ENCODE data around the gene S100A12. TPM values are rescaled to one million over a fixed set of nuclear protein-coding genes. Genes with fewer than 3 reads are reported as not detected.

The S100A12 gene
- polyA plus RNA-seq, 1 of the 3 experiments (the other 2 are of a cell fraction) = not detected

DNA sequence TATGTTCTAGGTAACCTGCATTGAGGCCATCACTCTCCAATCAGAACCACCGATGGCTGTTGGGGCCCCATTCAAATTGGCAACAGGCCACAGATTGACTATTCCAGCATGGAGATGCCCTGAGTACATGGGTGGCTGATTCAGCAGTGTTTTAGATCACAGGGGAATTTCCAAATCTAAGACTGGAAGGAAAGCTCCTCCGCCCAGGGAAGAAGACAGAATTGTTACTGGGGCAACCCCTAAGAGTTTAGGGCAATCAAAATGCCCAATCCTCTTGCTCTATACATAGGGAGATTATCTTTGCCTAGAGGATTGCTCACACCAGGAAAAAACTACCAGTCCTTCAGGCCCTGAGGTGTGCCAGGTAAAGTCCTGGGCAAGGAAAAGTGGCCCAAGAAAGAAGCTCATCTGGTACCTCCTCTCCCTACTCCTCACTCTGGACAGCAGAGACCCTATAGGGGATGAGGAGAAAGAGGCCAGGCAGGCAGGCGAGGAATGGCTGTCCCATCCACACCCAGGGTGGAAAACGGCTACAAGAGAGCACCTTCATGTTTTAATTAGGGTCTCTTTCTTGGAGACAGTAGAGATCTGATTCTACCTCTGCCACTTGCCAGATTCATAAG is 9.6 kb upstream of the S100A12 start:
- POLR2A ChIA-PET = no interaction called here
- DNase-seq = no peak
- Histone ChIP-seq H3K27me3 (ENCODE audit: insufficient read depth) (no peaks in the 10 kb centered on the region; the same call in 1 of the 2 replicates), H3K4me3 (ENCODE audit: low read depth in 2 of 2, low read length in 1 of 2) (no peak overlapping the region), H3K9me3 (no peaks in the 10 kb centered on the region), H3K79me2 (ENCODE audit: insufficient read depth) (no peaks in the 10 kb centered on the region), H3K36me3 (replicated peaks in 1 of 2; ENCODE audit: control insufficient read depth in 1 of 2, insufficient read depth in 2 of 2, low read length in 1 of 2) (no peaks in the 10 kb centered on the region), H3K4me2 (no peak overlapping the region), H4K20me1 (ENCODE audit: insufficient read depth) (no peaks in the 10 kb centered on the region), H3K9me2 (no peaks in the 10 kb centered on the region), H2AFZ (ENCODE audit: low read depth) (no peak overlapping the region), H3K4me1 (ENCODE audit: control insufficient read depth in 1 of 2, insufficient read depth in 2 of 2, low read depth in 1 of 2, low read length in 1 of 2) (no peaks in the 10 kb centered on the region), H3K9ac (no peak overlapping the region), H3F3A (replicated peaks; ENCODE audit: insufficient read depth) (no peaks in the 10 kb centered on the region), H3K27ac (ENCODE audit: low read depth in 2 of 2, low read length in 1 of 2) (no peak overlapping the region)
- CTCF ChIA-PET = no interaction called here
- 0% methylated on average over 3 of the region's 4 CpGs for WGBS (ENCODE audit: low lambda C conversion rate)
- no peak for TF ChIP-seq POLR2AphosphoS5 (IDR thresholded peaks at IDR 0.05; ENCODE audit: low read depth, low read length)
- TF ChIP-seq, protein P1, sequence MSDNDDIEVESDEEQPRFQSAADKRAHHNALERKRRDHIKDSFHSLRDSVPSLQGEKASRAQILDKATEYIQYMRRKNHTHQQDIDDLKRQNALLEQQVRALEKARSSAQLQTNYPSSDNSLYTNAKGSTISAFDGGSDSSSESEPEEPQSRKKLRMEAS (IDR thresholded peaks at IDR 0.05; ENCODE audit: low read depth) = no peak

GRCh38 chr1:153380711-153381110 is 5.3 kb upstream of the S100A12 start:
- POLR2A ChIA-PET = no interaction called here
- no peak overlapping the region for H3K4me2 ChIP-seq
- H4K20me1 ChIP-seq (ENCODE audit: insufficient read depth) = no peaks in the 10 kb centered on the region
- H3K79me2 ChIP-seq (ENCODE audit: insufficient read depth) = no peaks in the 10 kb centered on the region
- no peaks in the 10 kb centered on the region for H3K9me3 ChIP-seq
- DNase-seq = no peak
- H3K27ac ChIP-seq (ENCODE audit: low read depth in 2 of 2, low read length in 1 of 2) = no peak overlapping the region
- H3K4me3 ChIP-seq (ENCODE audit: low read depth in 2 of 2, low read length in 1 of 2) = no peak overlapping the region
- H3K9me2 ChIP-seq = no peaks in the 10 kb centered on the region
- no peak overlapping the region for H3K9ac ChIP-seq
- H3K27me3 ChIP-seq (ENCODE audit: insufficient read depth) = no peaks in the 10 kb centered on the region; the same call in 1 of the 2 replicates
- CTCF ChIA-PET = no interaction called here
- TF ChIP-seq NFIC (IDR thresholded peaks at IDR 0.05; ENCODE audit: borderline replicate concordance) = no peak
- no peak for TF ChIP-seq FOXJ3 (CRISPR knock-in tag; IDR thresholded peaks at IDR 0.05)
- 37% methylated on average over 14 of the region's 23 CpGs for WGBS (ENCODE audit: low lambda C conversion rate)
- no peaks in the 10 kb centered on the region for H3K36me3 ChIP-seq (replicated peaks in 1 of 2; ENCODE audit: control insufficient read depth in 1 of 2, insufficient read depth in 2 of 2, low read length in 1 of 2)
- no peaks in the 10 kb centered on the region for H3K4me1 ChIP-seq (ENCODE audit: control insufficient read depth in 1 of 2, insufficient read depth in 2 of 2, low read depth in 1 of 2, low read length in 1 of 2)
- H2AFZ ChIP-seq (ENCODE audit: low read depth) = no peak overlapping the region
- no peaks in the 10 kb centered on the region for H3F3A ChIP-seq (replicated peaks; ENCODE audit: insufficient read depth)

DNA sequence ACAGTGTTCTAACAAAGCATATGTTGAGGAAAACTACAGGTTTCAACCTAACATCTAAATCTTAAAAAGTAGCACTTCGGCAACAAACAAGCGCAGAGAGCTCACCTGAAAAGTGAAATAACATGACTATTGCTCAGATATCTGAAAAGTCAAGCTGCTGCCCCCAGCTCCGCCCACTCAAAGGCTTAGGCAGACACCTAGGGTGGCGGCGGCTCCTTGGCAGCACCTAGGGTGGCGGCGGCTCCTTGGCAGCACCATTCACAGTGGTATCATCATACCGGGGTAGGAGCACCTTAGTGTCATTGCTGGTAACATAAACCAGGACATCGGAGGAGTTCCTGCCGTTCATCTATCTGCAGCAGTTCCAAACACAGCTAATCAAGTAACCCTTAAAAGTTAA is 4.2 kb upstream of the S100A12 start:
- TF ChIP-seq FOXM1 (IDR thresholded peaks at IDR 0.05; ENCODE audit: low read depth) (no peak), TCF12 (IDR thresholded peaks at IDR 0.05) (no peak), SIN3A (IDR thresholded peaks at IDR 0.05; ENCODE audit: borderline replicate concordance, low read depth, low read length) (no peak), NRF1 (IDR thresholded peaks at IDR 0.05; ENCODE audit: low read depth, low read length) (no peak), TEAD4 (IDR thresholded peaks at IDR 0.05; ENCODE audit: borderline replicate concordance, insufficient read depth) (no peak), EP300 (IDR thresholded peaks at IDR 0.05; ENCODE audit: borderline replicate concordance in 1 of 2, low read depth in 1 of 2, low read length in 1 of 2) (no peak), RAD21 (IDR thresholded peaks at IDR 0.05; ENCODE audit: low read length) (no peak), CHD2 (IDR thresholded peaks at IDR 0.05; ENCODE audit: low read length, partially characterized antibody) (no peak), RXRA (IDR thresholded peaks at IDR 0.05; ENCODE audit: borderline replicate concordance, low read depth) (no peak), MXI1 (IDR thresholded peaks at IDR 0.05; ENCODE audit: low read depth, low read length) (no peak)
- 11% methylated on average over 9 of the region's 10 CpGs for WGBS (ENCODE audit: low lambda C conversion rate)
- Histone ChIP-seq H3K9ac (no peak overlapping the region), H3K27ac (ENCODE audit: low read depth in 2 of 2, low read length in 1 of 2) (no peak overlapping the region), H3F3A (replicated peaks; ENCODE audit: insufficient read depth) (no peaks in the 10 kb centered on the region), H3K36me3 (replicated peaks in 1 of 2; ENCODE audit: control insufficient read depth in 1 of 2, insufficient read depth in 2 of 2, low read length in 1 of 2) (no peaks in the 10 kb centered on the region), H3K9me2 (no peaks in the 10 kb centered on the region), H2AFZ (ENCODE audit: low read depth) (no peak overlapping the region), H3K4me3 (ENCODE audit: low read depth in 2 of 2, low read length in 1 of 2) (no peak overlapping the region), H3K27me3 (ENCODE audit: insufficient read depth) (no peaks in the 10 kb centered on the region; the same call in 1 of the 2 replicates), H4K20me1 (ENCODE audit: insufficient read depth) (no peaks in the 10 kb centered on the region), H3K4me2 (no peak overlapping the region), H3K4me1 (ENCODE audit: control insufficient read depth in 1 of 2, insufficient read depth in 2 of 2, low read depth in 1 of 2, low read length in 1 of 2) (no peaks in the 10 kb centered on the region), H3K9me3 (no peaks in the 10 kb centered on the region), H3K79me2 (ENCODE audit: insufficient read depth) (no peaks in the 10 kb centered on the region)
- POLR2A ChIA-PET = no interaction called here
- DNase-seq = no peak
- CTCF ChIA-PET = no interaction called here

Data from SK-N-SH (cell line).